CD4-positive, alpha-beta T cell treated with Interleukin-10 for 1 hour (primary cell): ENCODE measurements around the gene TRRAP.
"Not testable (repeated sequence)": the region's sequence is repeated elsewhere in the genome, so short reads cannot be mapped to it uniquely, and the experiment has no call there.

Experiments
- DNase-seq: peaks from one replicate; pipeline ENCODE4 v3.0.0-alpha.2; 2020

The TRRAP gene

DNA sequence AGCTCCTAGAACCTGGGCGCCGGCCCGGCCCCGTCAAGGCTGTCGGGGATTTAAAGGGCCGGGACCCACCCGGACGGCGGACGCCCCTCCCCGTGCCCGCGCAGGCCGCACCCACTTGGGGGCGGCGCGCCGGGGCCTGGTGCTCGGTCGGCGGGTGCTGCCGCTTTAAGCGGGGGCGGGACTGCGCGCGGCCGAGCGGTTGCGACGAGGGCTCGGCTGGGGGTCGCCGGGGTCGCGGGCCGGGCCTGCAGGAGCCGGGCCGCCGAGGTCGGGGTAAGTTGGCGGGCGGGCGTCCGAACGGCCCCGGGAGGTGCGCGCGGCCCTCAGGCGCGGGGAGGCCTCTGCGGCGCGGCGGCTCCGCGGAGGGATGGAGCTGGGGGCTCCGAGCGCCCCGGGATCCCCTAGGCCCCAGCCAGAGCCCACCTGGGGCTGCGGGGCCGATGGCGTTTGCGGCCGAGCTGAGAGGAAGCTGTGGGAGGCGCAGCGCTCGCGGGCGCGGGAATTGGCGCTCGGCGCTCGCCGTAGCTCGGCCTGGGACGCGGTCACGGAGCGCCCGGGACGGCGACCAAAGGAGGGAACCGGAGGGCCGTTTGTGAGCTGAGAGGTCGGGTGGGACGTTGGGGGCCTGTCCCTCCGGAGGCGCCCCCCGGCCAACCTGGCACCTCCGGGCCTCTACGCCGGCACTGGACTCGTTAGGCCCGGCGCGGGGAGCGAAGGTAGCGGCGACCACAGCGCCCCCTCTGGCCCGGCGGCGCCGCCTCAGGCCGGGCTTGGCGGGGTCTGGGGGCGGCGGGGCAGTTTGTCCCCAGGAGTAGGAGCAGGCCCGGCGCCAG lies at the start of gene TRRAP:
TSS of gene TRRAP (plus strand) at position 168 of the 833 bp plus-strand sequence. CDS start 2,619 bp downstream, outside the sequence.
- peak; percentile 80 for DNase-seq

DNA sequence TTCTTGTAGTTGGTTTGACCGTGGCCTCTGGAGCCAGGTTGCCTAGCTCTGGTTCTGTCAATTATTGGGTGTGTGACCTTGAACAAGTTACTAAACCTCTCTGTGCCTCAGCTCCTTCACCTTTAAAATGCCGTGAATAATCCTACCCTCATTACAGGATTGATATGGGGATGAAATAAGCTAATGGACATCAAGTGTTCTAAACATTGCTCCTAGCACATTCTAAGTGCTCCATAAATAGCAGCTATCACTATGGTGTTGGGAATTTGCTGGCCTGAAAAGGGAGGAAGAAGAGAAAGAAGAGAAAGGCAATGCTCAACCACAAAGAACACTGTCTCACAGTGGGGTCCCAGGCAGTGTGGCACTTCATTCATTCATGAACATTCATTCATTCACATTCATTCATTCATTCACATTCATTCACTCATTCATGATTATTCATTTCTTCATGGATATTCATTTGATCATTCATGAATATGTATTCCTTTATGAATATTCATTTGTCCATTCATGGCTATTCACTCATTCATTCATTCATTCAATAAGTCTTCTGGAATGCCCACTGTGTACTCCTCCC lies 47.3 kb upstream of the TRRAP start:
- DNase-seq: no peak

DNA sequence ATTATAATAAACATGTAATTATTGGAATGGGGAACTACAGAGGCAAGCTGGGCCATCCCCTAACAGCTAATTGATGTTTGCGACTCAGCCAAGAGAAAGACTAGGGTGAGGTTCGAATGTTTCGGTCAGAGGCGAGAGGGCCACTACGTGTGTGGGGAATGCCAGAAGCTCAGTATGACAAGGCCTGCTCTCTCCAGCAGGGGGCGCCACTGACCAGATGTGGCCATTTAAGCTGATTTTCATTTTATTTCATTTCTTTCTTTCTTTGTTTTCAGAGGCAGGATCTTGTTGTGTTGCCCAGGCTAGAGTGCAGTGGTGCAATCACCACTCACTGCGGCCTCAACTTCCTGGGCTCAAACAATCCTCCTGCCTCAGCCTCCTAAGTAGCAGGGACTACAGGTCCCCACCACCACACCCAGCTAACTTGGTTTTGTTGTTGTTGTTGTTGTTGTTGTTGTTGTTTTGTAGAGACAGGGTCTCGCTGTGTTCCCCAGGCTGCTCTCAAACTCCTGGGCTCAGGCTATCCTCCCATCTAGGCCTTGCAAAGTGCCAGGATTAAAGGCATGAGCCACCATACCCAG lies 46.6 kb upstream of the TRRAP start:
- peak; percentile 11 for DNase-seq

DNA sequence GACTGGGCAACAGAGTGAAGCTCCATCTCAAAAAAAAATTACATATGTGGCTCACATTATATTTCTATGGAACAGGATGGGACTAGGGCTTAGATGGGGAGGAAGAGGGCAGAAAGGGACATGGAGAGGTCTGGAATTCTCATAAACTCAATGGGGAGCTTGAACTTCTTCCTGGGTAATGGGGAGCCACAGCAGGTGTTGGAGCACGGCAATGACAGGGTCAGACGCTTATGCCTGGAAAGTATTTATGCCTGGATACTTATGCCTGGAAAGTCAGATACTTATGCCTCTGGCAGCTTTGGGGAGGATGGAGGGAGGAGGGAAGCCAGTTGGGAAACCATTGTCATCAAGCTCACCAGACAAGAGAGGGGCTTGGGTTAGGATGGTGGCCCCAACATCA lies 45.3 kb upstream of the TRRAP start:
- DNase-seq: no peak

DNA sequence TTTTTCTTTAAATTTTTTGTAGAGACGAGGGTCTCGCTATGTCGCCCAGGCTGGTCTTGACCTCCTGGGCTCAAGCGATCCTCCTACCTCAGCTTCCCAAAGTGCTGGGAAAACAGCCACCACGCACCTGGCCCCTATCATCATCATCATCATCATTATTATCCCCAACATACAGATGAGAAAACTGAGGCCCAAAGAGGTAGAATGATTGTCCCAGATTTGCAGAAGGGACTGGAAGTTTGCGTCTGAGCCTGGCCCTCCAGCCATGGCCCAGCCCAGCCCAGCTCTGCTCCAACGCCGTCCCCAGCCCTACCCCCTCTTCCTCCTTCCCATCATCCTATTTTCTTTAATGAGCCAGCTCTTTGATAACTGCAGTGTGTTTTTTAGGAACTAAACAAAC lies 43.4 kb upstream of the TRRAP start:
- no peak for DNase-seq

DNA sequence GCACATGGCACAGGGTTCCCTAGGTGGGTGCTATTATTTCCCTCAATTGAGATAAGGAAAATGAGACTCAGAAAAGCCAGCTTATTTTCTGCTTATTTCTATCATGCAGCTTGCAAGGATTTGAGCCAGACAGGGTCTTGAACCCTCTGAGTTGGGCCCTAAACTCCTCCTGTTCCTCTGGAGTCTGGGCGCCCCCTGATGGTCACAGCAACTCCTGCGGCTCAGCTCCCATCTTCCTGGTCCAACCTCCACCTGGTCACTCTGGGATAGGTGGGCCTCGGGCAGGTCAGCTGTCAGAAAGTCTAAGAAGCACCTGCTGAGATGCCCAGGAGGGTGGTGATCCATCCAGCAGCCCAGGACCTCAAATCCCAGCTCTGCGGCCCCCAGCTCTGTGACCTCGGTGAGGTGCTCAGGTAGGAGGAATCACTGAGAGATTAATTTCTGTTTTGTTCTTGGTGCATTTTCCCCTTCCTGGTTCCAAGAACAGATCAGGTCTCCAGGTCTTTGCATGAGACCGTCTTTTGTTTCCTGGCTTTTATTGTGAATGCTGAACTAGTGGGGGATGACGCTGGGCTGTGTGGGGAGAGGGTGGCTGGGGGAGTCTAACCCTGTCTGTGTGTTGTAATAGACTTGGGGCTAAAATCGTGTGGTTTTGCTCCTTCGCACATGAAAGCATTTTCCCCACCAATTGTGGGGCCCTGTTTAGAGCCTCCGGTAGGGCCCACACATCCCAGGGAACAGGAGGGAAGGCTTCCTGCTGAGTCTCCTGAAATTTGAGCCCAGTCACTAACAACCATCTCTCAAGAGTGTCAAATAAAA lies 41.3 kb upstream of the TRRAP start:
- DNase-seq: no peak

DNA sequence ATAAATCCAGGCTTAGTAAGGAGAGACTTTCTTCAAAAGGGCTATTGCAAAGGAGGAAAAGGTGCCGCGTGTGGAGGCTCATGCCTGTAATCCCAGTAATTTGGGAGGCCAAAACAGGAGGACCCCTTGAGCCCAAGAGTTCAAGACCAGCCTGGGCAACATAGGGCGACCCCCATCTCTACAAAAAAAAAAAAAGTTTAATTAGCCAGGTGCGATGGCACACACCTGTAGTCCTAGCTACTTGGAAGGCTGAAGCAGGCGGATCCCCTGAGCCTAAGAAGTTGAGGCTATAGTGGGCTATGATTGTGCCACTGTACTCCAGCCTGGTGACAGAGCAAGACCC lies 40.7 kb upstream of the TRRAP start:
- no peak for DNase-seq

DNA sequence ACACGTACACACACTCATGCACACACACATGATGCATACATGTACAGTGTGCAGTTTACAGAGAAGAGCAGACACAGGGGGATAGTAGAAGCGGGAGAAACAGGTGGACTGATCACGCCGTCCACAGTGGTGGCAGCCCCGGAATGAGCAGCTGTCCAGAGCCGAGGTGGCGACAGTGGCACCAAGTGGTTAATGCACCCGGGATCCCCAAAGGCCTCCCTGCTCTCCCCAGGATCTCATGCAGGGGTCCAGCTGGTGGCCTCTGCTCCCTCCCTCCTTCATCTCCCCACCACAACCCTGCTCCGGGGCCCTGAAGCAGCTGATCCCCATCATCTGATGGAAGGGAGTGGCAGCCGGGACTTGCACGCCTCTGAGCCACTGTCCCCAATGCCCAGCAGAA lies 38.2 kb upstream of the TRRAP start:
- no peak for DNase-seq

DNA sequence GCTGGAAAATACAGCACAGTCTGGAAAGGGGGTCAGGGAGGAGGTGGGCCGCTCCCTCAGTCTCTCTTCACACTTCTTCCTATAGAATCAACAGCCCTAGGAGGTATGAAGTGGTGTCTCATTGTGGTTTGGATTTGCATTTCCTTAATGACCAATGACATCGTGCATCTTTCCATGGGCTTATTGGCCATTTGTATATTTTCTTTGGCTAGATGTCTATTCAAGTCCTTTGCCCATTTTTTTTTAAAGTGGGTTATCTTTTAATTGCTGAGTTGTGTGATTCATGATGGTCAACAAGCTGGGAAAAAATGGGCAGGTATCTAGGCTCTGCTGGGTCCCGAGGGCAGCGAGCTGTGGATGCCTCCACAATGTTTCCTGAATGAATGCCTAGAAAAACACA lies 37.6 kb upstream of the TRRAP start:
- no peak for DNase-seq

DNA sequence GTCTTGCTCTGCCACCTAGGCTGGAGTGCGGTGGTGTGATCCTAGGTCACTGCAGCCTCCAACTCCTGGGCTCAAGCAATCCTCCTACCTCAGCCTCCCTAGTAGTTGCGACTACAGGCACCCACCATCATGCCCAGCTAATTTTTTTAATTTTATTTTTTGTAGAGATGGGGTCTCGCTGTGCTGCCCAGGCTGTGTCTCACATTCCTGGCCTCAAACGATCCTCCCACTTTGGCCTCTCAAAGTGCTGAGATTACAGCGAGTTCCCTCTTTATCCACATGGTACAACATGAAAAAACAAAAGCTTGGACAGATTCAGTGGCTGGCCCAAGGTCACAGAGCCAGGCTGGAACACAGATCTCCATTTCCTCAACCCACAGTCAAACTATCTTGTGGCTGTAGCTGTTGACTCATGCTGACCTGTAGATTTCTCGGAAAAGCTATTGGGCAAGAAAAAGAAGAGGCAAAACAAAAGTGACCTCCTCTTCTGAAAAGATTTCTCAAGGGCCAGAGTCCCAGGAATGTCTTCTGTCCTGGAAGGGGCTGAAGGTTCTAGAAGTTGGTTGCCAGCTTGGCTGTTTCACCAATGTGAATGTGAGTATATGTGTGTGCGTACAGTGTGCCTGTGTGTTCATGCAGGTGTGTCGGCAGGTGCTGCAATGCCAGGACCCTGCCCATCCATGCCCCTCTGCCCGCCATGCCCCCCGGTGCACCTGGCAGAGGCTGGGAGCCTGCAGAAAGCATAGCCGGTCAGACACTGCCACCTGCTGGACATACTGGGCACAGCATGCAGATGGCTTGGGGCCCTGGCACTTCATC lies 36.9 kb upstream of the TRRAP start:
- DNase-seq: peak; percentile 60

DNA sequence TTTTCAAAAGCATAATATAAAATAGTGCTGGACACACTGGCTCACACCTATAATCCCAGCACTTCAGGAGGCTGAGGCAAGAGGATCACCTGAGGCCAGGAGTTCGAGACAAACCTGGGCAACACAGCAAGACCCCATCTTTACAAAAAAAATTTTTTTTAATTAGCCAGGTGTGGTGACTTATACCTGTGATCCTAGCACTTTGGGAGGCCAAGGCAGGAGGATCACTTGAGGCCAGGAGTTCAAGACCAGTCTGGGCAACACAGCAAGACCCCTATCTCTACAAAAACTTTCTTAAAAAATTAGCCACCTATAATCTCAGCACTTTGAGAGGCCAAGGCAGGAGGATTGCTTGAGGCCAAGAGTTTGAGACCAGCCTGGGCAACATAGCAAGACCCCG lies 35.8 kb upstream of the TRRAP start:
- DNase-seq: not testable (repeated sequence)

DNA sequence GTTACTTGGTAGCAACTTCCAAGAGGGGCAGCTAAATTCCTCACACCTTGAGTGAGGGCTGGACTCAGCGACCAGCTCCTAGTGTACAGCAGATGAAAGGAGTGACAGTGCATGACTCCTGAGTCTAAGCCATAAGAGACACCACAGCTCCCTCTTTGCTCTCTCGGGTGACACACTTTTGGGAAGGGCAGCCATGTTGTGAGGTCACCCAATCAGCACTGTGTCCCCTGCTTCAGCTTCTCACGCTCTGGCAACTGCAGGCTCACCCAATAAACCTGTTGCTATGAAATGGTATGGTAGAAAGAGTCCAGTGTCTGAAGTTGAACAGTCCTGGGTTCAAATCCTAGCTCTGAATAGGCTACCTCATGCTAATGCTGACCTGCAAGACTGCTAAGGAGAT lies 29.4 kb upstream of the TRRAP start:
- DNase-seq: no peak

DNA sequence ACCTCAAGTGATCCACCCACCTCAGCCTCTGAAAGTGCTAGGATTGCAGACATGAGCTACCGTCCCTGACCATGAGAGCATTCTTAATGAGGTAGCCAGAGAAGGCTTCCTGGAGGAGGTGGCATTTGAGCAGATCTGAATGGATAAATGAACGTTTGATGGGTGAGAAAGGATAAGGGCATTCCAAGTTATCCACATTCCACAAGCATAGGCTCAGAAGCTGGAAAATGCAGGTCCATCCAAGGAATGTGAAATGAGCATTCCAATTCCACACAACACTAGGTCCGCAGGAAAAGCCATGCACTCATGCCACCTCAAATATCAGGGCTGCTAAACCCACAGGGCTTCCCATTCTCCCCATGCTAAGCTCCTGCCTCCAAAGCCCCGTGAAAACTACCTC lies 25.5 kb upstream of the TRRAP start:
- DNase-seq: no peak

DNA sequence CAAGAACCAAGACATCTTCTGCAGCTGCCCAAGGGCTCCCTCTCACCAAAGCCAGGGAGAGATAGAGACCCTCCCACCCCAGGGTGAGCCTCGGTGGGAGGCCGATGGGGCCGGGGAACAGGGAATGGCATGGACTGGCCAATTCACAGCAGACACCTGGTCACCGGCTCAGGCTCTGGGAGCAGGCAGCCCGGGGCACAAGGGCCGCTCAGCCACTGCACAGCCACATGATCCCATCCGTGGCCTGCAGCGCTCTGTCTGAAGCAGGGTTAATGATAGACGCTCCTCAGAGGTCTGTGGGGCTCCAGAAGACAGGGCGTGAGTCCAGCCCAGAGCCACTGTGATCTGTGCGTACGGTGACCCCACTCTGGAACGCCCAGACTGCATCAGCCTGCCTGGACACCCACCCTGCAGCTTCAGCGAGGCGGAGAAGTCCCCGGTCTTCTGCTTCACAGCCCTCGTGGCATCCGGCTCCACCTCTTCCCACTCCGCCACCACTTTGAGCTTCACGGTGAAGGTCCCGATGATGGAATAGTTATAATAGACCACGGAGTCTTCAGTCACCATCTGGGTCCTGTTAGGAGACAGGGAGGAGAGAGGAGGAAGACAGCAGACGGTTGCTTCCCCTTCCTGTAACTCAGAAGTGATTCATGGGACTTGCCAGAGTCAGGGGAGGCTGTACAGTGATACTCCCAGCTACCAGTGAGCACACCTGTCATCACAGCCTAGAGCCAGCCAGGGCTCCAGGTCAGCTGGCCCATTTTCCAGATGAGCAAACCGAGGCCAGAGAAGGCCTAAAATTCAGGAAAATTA lies 22.5 kb upstream of the TRRAP start:
- no peak for DNase-seq

DNA sequence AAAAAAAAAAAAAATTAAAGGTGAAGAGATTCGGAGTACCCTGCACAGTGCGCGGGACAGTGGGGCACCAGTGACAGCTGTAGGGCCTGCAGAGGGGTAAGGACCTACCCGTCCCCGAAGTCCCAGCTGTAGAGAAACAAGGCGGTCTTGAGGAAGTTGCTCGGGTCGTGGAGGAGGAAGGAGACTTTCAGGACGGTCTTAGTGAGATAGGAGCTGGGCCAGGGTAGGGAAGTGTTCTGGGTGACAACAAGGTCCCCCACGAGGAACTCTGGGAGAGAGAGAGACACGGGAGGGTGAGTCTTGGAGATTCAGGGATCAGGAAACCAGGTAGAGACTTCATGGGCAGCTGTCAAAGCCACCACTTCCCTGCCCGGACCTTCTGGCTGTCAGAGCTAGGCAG lies 18.3 kb upstream of the TRRAP start:
- no peak for DNase-seq

DNA sequence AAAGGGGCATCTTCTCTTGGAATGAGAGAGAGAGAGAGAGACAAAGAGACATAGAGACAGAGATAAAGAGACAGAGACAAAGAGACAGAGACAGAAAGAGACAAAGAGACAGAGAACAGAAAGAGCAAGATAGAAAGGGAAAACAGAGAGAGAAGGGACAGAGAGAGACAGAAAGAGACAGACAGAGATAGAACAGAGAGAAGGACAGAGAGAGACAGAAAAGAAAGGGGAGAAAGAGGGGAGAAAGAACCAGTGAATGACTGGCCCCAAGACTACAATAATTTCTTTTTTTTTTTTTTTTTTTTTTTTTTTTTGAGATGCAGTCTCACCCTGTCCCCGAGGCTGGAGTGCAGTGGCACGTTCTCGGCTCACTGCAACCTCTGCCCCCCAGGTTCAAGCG lies 16.1 kb upstream of the TRRAP start:
- DNase-seq: no peak

DNA sequence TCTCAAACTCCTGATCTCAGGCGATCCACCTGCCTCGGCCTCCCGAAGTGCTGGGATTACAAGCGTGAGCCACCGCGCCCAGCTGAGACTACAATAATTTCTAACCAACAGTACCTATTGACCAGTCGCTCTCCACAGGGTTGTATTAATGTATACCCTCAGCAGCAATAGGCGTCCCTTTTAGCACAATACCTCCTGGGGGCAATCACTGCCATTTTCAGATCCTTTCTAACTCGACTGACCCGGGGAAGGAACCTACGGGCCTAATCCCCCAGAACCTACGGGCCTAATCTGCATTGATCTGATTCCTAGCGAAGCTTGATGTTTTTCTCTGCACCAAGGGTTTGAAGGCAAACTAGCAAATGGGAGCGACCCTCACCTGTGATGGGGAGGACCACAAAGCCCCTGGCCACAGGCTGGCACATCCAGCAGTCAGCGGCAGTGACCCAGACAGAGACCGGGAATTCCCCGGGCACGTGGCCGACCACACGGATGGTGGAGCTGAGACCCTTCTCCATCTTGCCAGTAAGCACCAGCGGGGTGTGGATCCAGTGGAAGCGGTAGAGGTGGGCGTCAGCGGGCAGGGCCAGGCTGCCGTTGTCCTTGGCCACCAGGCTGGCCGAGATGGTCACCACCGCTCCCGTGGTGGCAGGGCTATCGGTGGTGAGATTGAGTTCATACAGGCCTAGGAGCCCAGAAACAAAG lies 15.5 kb upstream of the TRRAP start:
- DNase-seq: no peak

DNA sequence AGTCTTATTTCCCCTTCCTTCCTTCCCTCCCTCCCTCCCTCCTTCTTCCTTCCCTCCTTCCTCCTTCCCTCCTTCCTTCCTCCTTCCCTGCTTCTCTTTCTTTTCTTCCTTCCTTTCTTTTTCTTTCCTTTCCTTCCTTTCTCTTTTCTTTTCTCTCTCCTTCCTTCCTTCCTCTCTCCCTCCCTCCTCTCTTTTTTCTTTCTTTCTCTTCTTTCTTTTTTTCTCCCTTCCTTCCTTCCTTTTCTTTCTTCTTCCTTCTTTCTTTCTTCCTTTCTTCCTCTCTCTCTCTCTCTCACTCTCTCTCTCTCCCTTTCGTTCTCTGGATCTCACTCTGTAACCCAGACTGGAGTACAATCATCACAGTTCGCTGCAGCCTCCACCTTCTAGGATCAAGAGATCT lies 14.7 kb upstream of the TRRAP start:
- no peak for DNase-seq

DNA sequence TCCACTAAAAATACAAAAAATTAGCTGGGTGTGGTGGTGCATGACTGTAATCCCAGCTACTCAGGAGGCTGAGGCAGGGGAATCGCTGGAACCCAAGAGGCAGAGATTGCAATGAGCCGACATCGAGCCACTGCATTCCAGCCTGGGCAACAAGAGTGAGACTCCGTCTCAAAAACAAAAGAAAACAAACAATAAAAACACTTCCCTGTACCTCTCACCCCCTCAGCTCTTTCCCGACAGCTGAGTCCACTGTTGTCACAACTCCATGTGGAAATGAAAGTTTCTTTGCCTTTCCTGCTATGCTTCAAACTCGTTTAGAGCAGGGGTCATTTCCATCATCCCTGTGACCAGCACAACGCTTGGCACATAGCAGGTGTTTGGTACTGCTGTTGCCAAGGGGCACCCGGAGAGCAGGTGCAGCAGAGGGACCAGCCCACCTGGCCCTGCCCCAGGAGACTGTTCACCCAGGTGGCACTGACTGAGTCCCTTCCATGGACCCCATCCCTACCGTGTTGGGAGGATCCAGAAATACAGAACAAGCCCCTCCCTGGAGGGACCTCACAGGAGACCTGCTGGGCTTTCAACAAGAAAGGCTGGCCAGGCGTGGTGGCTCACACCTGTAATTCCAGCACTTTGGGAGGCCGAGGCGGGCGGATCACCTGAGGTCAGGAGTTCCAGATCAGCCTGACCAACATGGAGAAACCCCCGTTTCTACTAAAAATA lies 13.4 kb upstream of the TRRAP start:
- DNase-seq: no peak

DNA sequence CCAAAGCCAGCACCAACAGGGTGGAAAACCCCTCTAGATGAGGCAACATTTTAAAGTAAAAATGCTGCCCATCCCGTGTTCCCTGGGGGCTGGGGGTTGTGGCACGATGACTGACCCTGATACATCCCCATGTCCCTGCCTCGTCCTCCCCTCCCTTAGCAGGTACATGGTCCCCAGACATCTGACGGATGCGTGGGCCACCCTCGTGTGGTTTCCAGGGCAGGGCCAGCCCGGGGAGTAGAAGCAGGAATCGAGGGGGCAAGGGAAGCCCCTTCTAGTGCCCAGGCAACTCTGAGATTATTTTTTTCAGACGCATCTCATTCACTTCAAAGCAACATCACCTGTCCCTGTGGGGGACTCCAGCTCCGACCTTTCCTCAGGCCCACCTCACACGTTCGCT lies 12.0 kb upstream of the TRRAP start:
- DNase-seq: no peak

DNA sequence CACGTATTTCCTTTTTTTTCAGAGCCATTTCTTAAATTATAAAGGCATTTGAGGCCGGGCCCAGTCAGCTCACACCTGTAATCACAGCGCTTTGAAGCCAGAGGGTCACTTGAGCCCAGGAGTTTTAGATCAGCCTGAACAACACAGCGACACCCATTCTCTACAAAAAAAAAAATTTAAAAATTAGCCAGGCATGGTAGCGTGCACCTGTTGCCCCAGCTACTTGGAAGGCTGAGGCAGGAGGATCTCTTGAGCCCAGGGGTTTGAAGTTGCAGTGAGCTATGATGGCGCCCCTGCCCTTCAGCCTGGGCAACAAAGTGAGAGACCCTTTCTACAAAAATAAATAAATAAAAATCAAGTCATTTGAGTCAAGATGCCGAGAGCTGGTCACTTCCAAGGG lies 11.6 kb upstream of the TRRAP start:
- DNase-seq: no peak
